Stimulated activated CD4-positive, alpha-beta T cell treated with anti-CD3 and anti-CD28 coated beads, Interleukin-2, amount 100 ng/mL, for 24 hours (primary cell): Measurements from ENCODE around the gene PHF24.
A peak's percentile ranks its signal among the peaks of the same experiment; 100 is the strongest.
"Not testable (repeated sequence)": the region's sequence is repeated elsewhere in the genome, so short reads cannot be mapped to it uniquely, and the experiment has no call there.

Source experiments
- DNase-seq, 2 donors: peaks; one replicate each; pipeline ENCODE4 v3.0.0-alpha.2; 2020

PHF24 gene

DNA sequence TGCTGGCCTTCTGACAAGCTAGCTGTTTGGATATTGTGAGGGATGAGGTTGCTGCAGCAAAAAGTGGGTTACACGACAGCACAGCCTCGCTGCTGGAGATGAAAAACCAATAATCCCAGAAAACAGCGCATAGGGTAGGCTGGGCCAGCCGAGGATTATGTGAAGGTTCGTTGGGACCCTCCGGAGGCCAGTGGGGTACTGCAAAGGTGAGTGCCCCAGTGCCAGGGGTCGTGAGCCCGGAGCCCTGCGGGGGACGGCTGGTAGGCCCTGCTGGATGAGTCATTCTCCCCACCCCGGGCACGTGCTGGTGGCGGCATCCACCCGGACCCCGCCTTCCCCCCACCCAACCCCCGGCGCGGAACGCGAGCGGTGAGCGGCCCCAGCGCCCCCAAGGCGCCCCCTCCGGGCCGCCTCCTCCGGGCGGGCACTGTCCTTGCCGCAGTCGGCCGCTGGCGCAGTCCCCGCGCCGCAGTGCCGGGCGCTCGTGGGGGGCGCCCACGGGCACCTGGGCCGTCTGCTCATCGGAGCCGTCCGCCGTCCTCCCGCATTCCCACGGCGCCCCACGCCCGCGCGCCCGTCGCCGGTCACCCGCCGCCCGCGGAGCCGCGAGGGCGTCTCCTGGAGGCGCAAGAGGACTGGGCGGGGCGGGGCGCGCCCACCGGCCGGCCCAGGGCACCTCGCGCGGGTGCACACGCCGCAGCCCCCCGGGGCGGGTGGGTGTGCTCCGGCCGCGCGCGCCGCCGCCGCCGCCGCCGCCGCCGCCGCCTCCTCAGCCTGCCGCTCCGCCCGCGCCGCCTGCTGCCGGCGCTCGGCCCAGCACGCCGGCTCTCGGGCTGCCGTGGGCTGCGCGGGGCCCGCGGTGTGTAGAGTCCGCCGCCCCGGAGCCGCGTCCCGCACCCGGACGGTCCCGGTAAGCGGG, at the start of gene PHF24:
TSS of gene PHF24 (plus strand) at position 794 of the 919 bp plus-strand sequence. CDS start 13,014 bp downstream, outside the sequence.
- peak; percentile 22 to 25 for DNase-seq

DNA sequence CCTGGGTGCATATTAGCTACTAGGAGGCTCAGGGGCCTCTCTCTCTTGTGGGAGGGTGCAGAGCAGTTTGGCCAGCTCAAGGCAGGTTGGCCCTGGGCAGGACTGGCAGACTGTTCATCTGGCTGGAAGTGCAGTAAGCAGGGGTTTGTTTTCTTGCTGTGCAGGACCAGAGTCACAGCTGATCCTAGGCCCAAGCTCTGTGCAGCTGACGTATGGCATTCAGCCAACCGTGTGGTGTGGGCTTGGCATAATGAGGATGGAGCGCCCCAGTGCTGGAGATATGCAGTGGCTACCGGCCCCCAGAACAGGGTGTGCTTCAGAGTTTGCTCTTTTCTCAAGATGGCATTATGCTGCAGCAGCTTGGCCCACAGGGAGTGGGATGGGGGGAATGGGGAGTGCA, 31.0 kb upstream of the PHF24 start:
- no peak for DNase-seq

DNA sequence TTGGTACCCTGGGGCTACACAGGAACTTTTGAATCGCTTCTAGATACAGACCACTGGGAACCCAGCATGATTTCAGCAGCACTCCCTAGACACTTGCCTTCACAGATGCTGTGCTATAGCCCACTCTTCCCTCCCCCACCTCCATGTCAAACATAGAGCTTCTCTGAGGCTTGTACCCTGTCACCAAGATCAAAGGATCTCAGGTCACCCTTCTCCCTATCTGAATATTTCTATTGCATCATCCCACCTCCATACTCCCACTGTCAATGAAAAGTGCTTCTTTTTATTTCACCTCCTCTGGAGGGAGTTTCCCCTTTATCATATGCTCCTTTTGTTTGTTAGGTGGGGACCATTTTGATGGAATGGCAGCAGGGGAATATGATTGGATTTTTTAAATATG, 29.2 kb upstream of the PHF24 start:
- DNase-seq = no peak

DNA sequence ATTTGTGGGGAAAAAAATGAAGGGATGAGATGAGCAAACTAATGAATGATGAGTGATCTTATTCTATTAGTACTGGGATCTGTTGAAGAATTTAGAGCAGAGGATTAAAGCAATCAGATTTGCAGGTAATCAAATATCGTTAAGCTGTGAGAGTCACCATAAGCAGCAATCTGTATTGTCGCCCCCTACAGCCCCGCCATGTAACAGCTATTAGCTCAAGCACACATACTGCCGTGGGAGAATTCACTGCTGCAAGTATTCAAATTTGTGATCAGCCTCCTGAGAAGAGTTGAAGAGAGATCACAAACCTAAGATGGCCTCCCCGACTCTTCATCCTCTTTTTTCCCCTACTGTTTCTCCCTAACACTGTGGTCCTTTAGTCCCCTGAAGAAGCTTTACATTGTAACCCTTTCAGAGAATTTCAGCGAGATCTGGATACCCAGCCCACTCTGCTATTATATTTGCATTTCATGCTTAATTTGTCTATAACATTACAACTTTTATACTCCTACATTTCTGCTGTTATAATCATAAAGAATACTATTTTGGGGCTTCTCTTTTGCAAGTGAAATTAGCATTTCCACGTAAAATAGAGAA, 28.5 kb upstream of the PHF24 start:
- DNase-seq = peak; percentile 34 to 54

DNA sequence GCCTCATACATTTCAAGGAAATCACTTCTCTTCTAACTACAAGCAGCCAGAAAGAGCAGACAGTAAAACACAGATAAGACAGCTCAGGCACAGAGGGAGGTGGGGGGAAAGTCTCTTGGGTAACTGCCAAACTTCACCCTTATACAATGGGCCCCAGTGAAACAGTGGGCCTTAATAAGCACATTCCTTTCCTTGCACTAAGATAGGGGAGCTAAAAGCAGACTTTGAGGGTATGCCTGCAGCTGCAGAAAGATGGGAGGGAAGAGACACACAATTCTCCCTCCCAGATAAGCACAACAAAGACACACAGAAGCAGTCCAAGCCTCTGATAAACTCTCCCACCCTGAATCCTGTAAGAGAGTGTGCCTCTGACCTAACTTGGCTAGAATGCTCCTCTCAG, 18.1 kb upstream of the PHF24 start:
- not testable (repeated sequence) for DNase-seq

DNA sequence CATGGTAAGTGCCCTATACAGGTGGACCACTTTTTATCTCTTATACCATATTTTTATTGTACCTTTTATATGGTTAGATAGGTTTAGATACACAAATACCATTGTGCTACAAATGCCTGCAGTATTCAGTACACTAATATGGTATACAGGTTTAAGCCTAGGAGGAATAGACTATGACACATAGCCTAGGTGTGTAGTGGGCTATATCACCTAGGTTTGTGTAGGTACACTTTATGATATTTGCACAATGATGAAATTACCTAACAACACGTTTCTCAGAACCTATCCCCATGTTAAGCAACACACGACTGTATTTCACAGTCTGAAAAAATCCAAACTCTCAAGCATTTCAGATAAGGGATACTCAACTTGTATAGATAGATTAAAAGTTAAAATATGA, 9.6 kb upstream of the PHF24 start:
- no peak for DNase-seq

DNA sequence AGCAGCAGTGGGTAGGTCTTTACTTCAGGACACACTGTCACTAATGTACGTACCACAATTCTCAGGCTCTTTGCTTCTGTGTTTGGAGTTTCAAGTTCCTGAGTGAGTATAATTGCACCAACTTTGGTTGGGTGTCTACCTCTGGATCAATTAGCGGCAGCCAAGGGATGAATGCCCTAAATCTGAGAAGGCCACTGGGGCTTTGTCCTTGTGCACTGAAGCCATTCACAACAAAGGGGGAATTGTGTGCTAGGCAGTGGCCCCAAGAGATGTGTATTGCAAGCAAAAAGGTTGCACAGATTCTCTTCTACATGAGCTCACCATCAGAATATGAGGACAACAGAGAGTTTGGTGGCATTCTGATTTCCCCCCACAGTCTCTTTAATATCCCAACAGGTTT, 3.9 kb upstream of the PHF24 start:
- no peak for DNase-seq

DNA sequence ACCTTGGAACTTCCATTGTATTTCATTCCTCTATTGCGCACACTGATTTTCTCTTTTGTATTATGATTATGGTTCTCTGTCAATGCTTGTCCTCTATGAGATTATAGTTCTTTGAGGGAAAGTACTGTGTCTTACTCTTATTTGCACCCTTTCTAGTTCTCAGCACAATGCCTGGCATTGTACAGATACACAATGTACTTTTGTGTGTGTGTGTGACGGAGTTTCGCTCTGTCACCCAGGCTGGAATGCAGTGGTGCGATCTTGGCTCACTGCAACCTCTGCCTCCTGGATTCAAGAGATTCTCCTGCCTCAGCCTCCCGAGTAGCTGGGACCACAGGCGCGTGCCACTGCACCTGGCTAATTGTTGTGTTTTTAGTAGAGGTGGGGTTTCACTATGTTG, 2.0 kb upstream of the PHF24 start:
- DNase-seq = not testable (repeated sequence)

DNA sequence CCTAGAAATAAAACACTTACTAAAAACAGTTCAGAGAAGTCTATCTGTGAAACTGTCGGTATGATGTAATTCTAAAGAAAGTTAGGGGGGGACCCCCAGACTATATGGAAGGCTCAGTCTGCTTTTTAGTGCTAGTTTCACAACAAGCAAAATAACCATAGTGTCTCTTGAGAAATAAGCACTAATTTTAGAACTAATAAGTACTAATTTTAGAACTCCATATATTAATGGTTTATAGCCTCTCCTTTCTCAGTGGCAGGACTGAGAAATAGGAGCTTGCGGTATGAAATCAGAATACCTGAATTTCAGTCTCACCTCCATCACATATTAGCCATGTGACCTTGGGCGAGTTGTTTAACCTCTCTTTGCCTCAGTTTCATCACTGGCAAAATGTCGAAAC, 1.4 kb upstream of the PHF24 start:
- no peak for DNase-seq

DNA sequence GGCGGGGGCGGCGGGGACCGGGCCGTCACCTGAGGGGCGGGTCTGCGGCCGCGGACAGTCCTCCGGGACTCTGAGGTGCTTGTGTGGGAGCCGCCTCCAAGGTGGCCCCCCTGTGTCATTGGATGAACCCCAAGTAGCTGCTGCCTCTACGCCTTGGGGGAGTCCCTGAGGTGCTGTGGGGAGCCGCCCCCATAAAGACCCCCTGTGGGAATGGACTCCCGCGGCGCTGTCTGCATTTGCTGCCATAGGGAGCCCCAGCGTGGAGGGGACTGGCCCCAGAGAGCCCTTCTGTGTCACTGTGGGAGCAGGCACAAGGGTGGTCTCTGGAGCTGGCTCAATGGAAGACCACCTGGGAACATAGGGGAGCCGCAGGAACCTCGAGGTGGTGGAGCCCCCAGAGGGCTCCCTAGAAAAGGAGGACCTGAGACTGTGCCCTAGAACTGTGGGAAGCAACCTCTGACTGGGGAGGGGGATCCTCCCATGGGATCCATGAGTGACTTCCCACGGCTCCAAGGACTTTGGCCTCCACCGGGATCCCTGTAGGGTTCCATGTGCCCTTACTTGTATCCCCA, 412 bp downstream of the PHF24 start:
- no peak for DNase-seq

DNA sequence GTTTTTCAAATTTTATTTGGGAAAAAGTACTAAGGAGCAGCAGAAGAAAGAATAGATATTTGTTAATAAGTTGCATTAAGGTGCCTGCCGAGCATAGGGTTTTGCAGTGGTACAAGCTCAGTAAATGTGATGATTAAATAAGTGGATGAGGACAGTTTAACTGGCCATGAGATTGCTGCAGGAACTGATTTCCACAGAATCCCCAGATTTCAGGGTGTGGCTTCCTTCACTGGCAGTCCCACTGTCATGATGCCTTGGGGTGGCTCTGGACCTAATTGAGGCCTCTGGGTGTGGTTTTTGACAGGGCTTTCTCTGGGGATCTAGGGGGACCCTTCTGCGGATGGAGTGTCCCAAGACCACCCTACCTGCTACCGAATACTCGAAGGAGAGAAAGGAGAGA, 1.4 kb downstream of the PHF24 start:
- DNase-seq = no peak

DNA sequence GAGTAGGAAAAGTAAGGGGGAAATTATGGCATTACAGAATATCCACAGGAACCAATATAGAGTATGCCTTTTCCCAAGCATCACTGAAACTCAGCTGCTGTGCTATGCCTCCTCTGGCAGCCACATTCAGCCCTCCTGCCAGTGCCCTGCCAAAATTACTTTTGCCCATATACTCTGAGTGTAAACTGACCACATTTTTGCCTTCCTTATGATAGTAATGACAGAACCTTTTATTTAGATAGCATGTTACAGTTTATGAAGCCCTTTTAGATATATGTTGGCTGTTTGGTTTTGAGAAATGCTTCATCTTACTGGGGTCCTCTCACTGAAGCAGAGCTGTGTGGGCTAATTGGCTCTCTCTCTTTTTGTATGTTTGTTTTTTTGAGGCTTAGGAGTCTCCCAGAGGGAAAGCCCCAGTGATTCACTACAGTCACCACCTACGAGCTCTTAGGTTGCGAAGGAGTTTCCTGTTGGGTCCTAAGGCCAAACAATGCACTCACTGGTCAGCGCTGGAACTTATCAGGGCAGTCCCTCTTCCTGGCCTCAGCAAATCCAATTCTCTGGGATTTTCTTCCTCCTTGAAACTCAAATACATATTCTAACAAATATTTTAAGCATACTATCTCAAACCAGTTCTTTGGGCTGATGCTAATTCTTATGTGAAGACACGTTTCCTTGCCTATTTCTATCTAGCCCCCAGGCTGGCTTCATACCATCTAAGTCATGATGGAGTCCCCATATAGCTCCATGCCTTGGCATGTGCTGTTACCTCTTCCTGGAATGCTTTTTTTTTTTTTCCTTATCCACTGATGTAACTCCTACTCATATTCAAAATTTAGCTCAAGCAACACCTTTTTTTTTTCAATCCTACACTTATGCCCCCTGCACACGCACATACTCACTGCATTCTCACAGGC, 3.7 kb downstream of the PHF24 start:
- no peak for DNase-seq

DNA sequence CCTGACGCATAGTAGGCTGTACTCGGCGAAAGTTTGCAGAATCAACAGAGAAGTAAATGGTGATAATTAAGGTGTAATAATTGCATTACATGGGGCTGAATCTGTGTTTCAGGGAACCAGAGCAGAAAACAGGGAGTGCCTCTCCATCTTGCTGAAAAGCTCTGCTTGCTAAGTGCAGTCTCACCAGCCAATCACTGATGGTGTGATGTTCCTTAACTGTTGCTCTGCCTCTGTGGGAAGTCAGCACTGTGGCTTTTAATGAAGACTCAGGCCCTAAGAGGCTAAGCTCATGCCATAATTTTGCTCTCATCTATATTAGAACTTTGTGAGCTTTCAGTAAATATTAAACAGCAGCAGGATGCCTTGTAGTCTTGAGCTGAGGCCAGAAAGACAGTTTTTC, 4.5 kb downstream of the PHF24 start:
- DNase-seq = no peak

DNA sequence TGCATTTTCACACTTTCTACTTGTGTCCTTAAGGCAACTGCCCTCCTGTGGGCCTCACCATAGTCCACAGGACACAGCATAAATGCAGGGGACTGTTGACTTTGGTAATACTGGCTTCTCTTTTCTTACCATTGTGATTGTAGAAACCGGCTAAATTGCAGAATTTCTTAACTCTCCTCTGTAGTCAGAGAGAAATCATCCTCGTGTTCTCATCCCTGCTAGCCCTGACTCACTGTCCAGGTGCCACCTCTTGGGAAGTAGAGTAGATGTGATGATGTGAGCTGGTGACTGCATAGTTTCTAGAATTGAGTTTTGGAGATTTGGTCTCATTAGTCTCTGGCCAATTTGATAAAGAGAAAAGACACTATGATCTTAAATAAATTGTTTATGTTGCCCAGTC, 5.5 kb downstream of the PHF24 start:
- no peak for DNase-seq

DNA sequence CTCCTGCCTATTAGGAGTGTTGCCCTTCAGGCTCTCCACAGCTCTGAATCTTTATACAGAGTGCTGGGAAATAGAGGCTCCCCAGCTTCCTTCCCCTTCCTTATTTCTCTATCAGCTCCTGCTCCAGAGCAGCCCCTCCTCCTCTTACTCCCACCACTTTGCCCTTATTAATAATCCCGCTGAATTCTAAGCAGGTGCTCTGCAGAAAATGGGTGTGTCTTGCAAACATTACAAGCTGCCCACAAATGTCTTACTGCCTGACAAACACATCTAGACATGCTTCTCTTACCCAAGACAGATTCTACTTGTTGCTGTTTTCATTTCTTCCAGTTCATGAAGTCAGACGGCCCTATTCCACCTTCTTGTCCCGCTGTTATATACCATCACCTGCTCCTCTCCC, 6.4 kb downstream of the PHF24 start:
- no peak for DNase-seq

DNA sequence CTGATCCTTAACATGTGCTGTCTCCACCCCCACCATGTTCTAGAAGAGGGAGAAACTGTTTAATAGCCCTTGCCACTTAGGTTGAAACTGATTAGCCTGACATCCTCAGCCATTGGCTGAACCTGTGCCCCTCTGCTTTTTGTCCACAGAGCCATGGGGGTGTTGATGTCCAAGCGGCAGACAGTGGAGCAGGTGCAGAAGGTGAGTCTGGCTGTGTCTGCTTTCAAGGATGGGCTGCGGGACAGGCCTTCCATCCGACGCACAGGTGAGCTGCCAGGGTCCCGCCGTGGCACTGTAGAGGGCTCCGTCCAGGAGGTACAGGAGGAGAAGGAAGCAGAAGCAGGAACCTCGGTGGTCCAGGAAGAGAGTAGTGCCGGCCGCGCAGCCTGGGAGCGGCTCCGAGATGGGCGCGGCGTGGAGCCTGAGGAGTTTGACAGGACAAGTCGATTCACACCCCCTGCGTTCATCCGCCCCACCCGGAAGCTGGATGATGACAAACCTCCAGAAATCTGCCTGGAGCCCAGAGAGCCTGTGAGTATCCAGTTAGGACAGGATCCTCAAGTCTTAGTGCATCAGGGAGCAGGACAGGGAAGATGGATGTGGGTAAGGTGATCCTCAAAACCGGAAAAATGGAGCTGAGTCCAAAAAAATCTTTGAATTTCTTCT, 13.2 kb downstream of the PHF24 start:
- DNase-seq = no peak

DNA sequence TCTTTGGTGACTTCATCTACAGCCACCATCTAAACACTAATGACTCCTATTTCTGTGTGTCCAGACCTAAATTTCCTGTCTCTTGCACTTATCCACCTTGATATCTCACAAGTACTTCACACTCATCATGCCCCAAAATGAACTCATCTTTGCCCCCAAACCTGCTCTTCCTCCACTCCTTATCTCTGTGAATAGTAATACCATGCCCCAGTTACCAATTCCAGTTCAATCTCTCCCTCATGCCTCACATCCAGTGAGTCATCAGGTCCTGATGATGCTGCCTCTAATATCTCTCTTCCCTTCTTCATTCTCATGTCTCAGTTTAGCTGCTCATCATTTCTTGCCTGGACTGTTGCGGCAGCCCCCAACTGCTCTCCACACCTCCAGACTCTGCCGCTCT, 16.6 kb downstream of the PHF24 start:
- DNase-seq = no peak

DNA sequence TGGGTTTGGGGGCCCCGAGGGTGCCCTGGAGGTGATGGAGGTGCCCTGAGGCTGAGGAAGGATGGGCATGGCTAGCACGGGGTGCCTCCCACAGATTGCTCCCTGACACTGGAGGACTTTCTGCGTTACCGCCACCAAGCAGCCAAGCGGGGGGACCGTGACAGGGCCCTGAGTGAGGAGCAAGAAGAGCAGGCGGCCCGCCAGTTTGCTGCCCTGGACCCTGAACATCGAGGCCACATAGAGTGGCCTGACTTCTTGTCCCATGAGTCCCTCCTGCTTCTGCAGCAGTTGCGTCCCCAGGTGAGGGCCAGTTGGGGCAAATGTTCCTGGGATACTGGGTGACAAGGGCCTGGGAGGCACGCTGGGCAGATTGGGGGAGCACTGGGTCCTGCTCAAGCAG, 18.4 kb downstream of the PHF24 start:
- DNase-seq = no peak

DNA sequence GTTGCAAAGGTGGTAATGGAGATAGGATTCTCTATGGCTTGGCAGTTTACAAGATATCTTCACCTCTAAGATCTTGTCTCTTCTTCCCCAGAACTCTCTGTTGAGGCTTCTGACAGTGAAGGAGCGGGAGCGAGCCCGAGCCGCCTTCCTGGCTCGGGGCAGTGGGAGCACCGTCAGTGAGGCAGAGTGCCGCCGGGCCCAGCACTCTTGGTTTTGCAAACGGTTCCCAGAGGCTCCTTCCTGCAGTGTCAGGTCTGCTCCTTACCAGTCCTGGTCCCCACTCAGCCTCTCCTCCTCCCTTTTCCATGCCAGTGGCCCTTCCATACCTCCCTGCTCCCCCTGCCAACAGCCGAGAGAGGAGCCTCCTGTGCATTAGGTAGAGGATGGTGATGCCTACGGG, 18.9 kb downstream of the PHF24 start:
- DNase-seq = no peak

DNA sequence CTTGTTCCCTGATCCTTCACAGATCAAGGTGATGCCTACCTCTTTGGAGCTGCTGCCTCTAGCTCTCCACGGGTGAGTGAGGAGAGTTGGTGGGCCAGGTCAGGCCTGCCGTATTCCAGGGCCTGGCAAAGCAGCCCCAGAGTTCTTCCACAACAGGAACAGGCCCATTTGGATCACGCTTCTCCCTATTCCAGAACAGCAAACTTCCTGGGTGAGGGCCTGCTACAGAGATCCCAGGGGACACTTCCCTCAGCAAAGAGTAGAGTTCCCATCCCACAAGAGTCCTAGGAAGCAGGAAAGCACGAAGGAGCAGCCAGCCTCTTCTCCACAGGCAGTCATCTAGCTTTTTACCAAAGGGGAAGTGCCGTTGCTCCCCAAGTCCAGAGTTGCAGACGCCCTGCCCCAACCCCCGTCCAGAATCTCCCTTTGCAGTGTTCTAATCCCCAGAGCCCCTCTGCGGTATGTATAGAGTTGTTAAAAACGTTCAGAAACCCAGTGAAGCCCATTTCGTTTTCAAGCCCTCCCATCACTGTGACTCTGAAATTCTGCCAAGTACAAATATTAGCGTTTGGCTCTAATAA, 22.2 kb downstream of the PHF24 start:
- DNase-seq = no peak

DNA sequence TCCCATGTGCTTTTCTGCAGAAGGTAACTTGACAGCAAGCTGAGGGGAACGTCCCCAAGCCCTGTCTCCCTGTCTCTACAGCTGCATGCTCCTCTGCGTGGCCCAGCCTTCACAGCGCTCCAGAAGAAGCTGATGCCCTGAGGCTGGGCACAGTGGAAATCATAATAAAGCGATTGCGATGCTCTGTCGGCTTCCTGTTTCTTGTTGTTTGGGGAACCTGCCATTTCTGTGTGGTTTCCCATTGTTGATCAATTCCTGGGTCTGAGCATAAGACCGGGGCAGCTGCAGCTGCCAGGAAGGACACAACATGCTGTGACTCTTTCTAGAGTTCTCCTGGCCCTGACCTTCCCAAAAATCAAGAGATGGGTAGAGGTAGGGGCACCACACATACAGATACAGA, 24.3 kb downstream of the PHF24 start:
- no peak for DNase-seq

DNA sequence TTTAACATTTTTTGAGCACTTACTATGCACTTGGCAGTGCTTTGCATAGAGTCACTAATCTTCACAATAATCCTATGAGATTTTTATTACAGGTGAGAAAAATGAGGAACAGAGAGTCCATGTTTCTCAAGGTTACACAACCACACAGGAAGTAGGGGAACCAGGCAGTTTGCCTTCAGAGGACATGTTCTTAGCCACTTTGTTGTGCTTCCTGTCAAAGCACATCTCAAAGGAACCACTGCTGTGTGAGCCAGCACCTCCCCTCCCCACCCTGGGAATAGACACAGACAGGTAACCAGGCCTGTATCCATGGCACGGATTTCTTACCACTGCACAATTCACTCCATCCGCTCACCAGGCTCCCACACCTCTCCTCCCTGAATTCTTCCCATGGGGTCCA, 25.1 kb downstream of the PHF24 start:
- no peak for DNase-seq
